GM18870 (cell line): ENCODE data around the gene TMEM150C.

ENCODE experiments used
- ATAC-seq: cut with Tn5 transposase; IDR thresholded peaks from one replicate; pipeline ENCODE4 v1.9.1; 2021; ENCODE audit warnings: moderate library complexity; ENCODE audit not compliant: unreplicated experiment

The TMEM150C gene

GRCh38 chr4:82561786-82562563 is at the start of gene TMEM150C:
TMEM150C (minus strand) TSS chr4:82561988; CDS start chr4:82504657, 57,331 bp downstream.
- ATAC-seq: no peak

- no peak for ATAC-seq
Observed at GRCh38 chr4:82611527-82611926, 49.7 kb upstream of the TMEM150C start.

GRCh38 chr4:82610041-82610440 is 48.3 kb upstream of the TMEM150C start:
- ATAC-seq: no peak

- no peak for ATAC-seq
Observed at GRCh38 chr4:82606622-82607021, 44.8 kb upstream of the TMEM150C start.

GRCh38 chr4:82604522-82604921 is 42.7 kb upstream of the TMEM150C start:
- ATAC-seq: no peak

GRCh38 chr4:82601242-82602015 is 39.6 kb upstream of the TMEM150C start:
- ATAC-seq: no peak

- ATAC-seq: no peak
Observed at GRCh38 chr4:82599336-82599735, 37.5 kb upstream of the TMEM150C start.

GRCh38 chr4:82594456-82594855 is 32.7 kb upstream of the TMEM150C start:
- no peak for ATAC-seq

- no peak for ATAC-seq
Observed at GRCh38 chr4:82593411-82593810, 31.6 kb upstream of the TMEM150C start.

- ATAC-seq: no peak
Observed at GRCh38 chr4:82592639-82593038, 30.9 kb upstream of the TMEM150C start.

- no peak for ATAC-seq
Observed at GRCh38 chr4:82591592-82591991, 29.8 kb upstream of the TMEM150C start.

- ATAC-seq: no peak
Observed at GRCh38 chr4:82589756-82590155, 28.0 kb upstream of the TMEM150C start.

- ATAC-seq: no peak
Observed at GRCh38 chr4:82588771-82589270, 27.0 kb upstream of the TMEM150C start.

GRCh38 chr4:82587826-82588540 is 26.2 kb upstream of the TMEM150C start:
- ATAC-seq: no peak

- no peak for ATAC-seq
Observed at GRCh38 chr4:82585690-82586435, 24.1 kb upstream of the TMEM150C start.

- ATAC-seq: no peak
Observed at GRCh38 chr4:82584931-82585330, 23.1 kb upstream of the TMEM150C start.

- no peak for ATAC-seq
Observed at GRCh38 chr4:82583897-82584587, 22.3 kb upstream of the TMEM150C start.

- ATAC-seq: no peak
Observed at GRCh38 chr4:82579932-82580331, 18.1 kb upstream of the TMEM150C start.

- ATAC-seq: no peak
Observed at GRCh38 chr4:82578935-82579334, 17.1 kb upstream of the TMEM150C start.

- no peak for ATAC-seq
Observed at GRCh38 chr4:82577451-82577850, 15.7 kb upstream of the TMEM150C start.
